NCI-H2081 treated with DMSO at 0.1 percent for 48 hours (cell line): ENCODE results near the gene HLA-DPB1.
"Not testable (repeated sequence)": the region's sequence is repeated elsewhere in the genome, so short reads cannot be mapped to it uniquely, and the experiment has no call there.

Source experiments
- DNase-seq: peaks from one replicate; lab custom pipeline; 2025; lab: John Stamatoyannopoulos, UW

HLA-DPB1 gene

GRCh38 chr6:33071569-33071968 is 4.2 kb upstream of the HLA-DPB1 start:
- DNase-seq = no peak

GRCh38 chr6:33072508-33073100 is 3.2 kb upstream of the HLA-DPB1 start:
- DNase-seq = no peak

- DNase-seq = no peak
These were observed 2.3 kb upstream of the HLA-DPB1 start, which contains the start of gene HLA-DPA1 for GRCh38 chr6:33073431-33073871. Gene HLA-DPA1 (minus strand): TSS chr6:33073649.

GRCh38 chr6:33075208-33075567 is 602 bp upstream of the HLA-DPB1 start:
- no peak for DNase-seq

GRCh38 chr6:33076406-33076934 is 680 bp downstream of the HLA-DPB1 start:
- DNase-seq = no peak

GRCh38 chr6:33077908-33078307 is 2.1 kb downstream of the HLA-DPB1 start:
- no peak for DNase-seq

GRCh38 chr6:33078442-33078841 is 2.7 kb downstream of the HLA-DPB1 start:
- DNase-seq = no peak

GRCh38 chr6:33078919-33079521 is 3.2 kb downstream of the HLA-DPB1 start:
- no peak for DNase-seq

GRCh38 chr6:33079580-33079979 is 3.8 kb downstream of the HLA-DPB1 start:
- no peak for DNase-seq

- DNase-seq = no peak
These were observed 4.6 kb downstream of the HLA-DPB1 start for GRCh38 chr6:33080127-33081089.

GRCh38 chr6:33081098-33081824 is 5.5 kb downstream of the HLA-DPB1 start:
- no peak for DNase-seq

GRCh38 chr6:33082702-33083101 is 6.9 kb downstream of the HLA-DPB1 start:
- DNase-seq = no peak

GRCh38 chr6:33085627-33086026 is 9.8 kb downstream of the HLA-DPB1 start:
- DNase-seq = no peak

GRCh38 chr6:33088258-33088930 is 12.6 kb downstream of the HLA-DPB1 start:
- no peak for DNase-seq

GRCh38 chr6:33088931-33089620 is 13.3 kb downstream of the HLA-DPB1 start:
- DNase-seq = no peak

GRCh38 chr6:33091957-33092356 is 16.2 kb downstream of the HLA-DPB1 start:
- DNase-seq = no peak

GRCh38 chr6:33092385-33092784 is 16.6 kb downstream of the HLA-DPB1 start:
- no peak for DNase-seq

- no peak for DNase-seq
These were observed 18.1 kb downstream of the HLA-DPB1 start for GRCh38 chr6:33093855-33094254.

- DNase-seq = no peak
These were observed 19.9 kb downstream of the HLA-DPB1 start for GRCh38 chr6:33095681-33096080.

GRCh38 chr6:33101121-33101737 is 25.4 kb downstream of the HLA-DPB1 start:
- DNase-seq = not testable (repeated sequence)
